ENCODE measurements around the gene ABCA2.
"Not testable (repeated sequence)": the region's sequence is repeated elsewhere in the genome, so short reads cannot be mapped to it uniquely, and the experiment has no call there.

ABCA2 gene

GRCh38 chr9:137046088-137046787 lies 18.2 kb upstream of the ABCA2 start, which contains the start of gene NPDC1:
NPDC1 (minus strand) TSS chr9:137046177; CDS start chr9:137045989, 188 bp downstream.
- no peak for DNase-seq (ENCODE audit: low read depth)

- no peak for DNase-seq (ENCODE audit: low read depth)
Observed at GRCh38 chr9:137045294-137046087, 17.5 kb upstream of the ABCA2 start.

GRCh38 chr9:137044502-137045177 lies 16.6 kb upstream of the ABCA2 start:
- no peak for DNase-seq (ENCODE audit: low read depth)

GRCh38 chr9:137044037-137044436 lies 16.0 kb upstream of the ABCA2 start:
- DNase-seq (ENCODE audit: low read depth), result no peak

- no peak for DNase-seq (ENCODE audit: low read depth)
Observed at GRCh38 chr9:137042751-137043727, 15.0 kb upstream of the ABCA2 start.

GRCh38 chr9:137041124-137041523 lies 13.1 kb upstream of the ABCA2 start:
- DNase-seq (ENCODE audit: low read depth), result no peak

GRCh38 chr9:137040568-137040967 lies 12.5 kb upstream of the ABCA2 start:
- no peak for DNase-seq (ENCODE audit: low read depth)

GRCh38 chr9:137039611-137040366 lies 11.8 kb upstream of the ABCA2 start:
- DNase-seq (ENCODE audit: low read depth), result no peak

GRCh38 chr9:137038916-137039315 lies 10.9 kb upstream of the ABCA2 start:
- no peak for DNase-seq (ENCODE audit: low read depth)

- no peak for DNase-seq (ENCODE audit: low read depth)
Observed at GRCh38 chr9:137037483-137037882, 9.4 kb upstream of the ABCA2 start.

- no peak for DNase-seq (ENCODE audit: low read depth)
Observed at GRCh38 chr9:137037035-137037434, 9.0 kb upstream of the ABCA2 start.

GRCh38 chr9:137035937-137036336 lies 7.9 kb upstream of the ABCA2 start:
- DNase-seq (ENCODE audit: low read depth), result no peak

- no peak for DNase-seq (ENCODE audit: low read depth)
Observed at GRCh38 chr9:137035507-137035834, 7.4 kb upstream of the ABCA2 start.

- peak; percentile 42 for DNase-seq (ENCODE audit: low read depth)
Observed at GRCh38 chr9:137034709-137035506, 6.9 kb upstream of the ABCA2 start.

GRCh38 chr9:137034039-137034708 lies 6.1 kb upstream of the ABCA2 start:
- DNase-seq (ENCODE audit: low read depth), result no peak

- DNase-seq (ENCODE audit: low read depth), result not testable (repeated sequence)
Observed at GRCh38 chr9:137033481-137033880, 5.4 kb upstream of the ABCA2 start.

- no peak for DNase-seq (ENCODE audit: low read depth)
Observed at GRCh38 chr9:137032858-137033257, 4.8 kb upstream of the ABCA2 start.

GRCh38 chr9:137031904-137032640 lies 4.0 kb upstream of the ABCA2 start, which contains the start of gene FUT7:
FUT7 (minus strand) TSS chr9:137032088; CDS start chr9:137031991, 97 bp downstream.
- no peak for DNase-seq (ENCODE audit: low read depth)

Data from non-pigmented ciliary epithelial cell (primary cell).